NCI-H2107 treated with DMSO at 0.1 percent for 48 hours (cell line): ENCODE results near the gene AQP10.
A peak's percentile ranks its signal among the peaks of the same experiment; 100 is the strongest.
"Not testable (repeated sequence)": the region's sequence is repeated elsewhere in the genome, so short reads cannot be mapped to it uniquely, and the experiment has no call there.

Experiments used
- DNase-seq: peaks from one replicate; lab custom pipeline; 2025; ENCODE audit not compliant: unreplicated experiment; lab: John Stamatoyannopoulos, UW

The AQP10 gene

DNA sequence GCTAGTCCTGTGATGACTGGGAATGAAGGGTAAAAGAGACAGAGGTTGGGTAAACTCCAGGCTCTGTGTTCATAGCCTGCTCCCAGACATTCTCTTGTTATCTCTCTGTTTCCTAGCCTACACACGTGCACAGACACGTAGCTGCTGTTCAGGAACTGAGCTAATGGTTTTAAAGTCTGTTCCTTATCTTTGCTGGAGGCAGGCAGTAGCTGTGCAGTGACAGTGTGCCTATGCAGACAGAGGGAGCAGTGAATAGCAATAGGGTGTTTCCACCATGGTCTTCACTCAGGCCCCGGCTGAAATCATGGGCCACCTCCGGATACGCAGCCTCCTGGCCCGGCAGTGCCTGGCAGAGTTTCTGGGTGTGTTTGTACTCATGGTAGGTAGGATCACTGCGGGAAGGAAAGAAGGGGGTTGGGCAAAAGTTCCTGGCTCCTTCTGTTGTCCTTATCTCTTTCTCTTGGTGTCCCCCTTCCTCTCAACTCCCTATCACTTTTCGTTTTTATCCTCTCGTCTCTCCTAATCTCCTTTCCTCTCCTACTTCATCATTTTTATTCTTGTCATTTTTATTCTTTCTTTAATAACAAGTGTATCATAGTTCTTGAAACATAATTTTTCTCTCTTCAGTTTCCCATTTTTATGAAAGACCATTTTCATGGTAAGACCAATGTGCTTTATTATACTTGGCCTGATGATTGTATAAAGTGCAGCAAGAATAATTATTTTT, at the start of gene AQP10:
TSS of gene AQP10 (plus strand) at position 212 of the 727 bp plus-strand sequence. CDS start at position 275, 63 bp downstream.
- no peak for DNase-seq

GRCh38 chr1:154272217-154272998, 48.5 kb upstream of the AQP10 start, which contains the start of gene HAX1:
Gene HAX1 (plus strand): TSS chr1:154272629. CDS start chr1:154272724, 95 bp downstream.
- peak; percentile 96 for DNase-seq

- DNase-seq: no peak
Observed at GRCh38 chr1:154272999-154273563, 47.8 kb upstream of the AQP10 start.

- DNase-seq: no peak
Observed at GRCh38 chr1:154276797-154277196, 44.1 kb upstream of the AQP10 start.

- DNase-seq: not testable (repeated sequence)
Observed at GRCh38 chr1:154287591-154287990, 33.3 kb upstream of the AQP10 start.

- no peak for DNase-seq
Observed at GRCh38 chr1:154288661-154289060, 32.2 kb upstream of the AQP10 start.

- DNase-seq: no peak
Observed at GRCh38 chr1:154290921-154291320, 30.0 kb upstream of the AQP10 start.

DNA sequence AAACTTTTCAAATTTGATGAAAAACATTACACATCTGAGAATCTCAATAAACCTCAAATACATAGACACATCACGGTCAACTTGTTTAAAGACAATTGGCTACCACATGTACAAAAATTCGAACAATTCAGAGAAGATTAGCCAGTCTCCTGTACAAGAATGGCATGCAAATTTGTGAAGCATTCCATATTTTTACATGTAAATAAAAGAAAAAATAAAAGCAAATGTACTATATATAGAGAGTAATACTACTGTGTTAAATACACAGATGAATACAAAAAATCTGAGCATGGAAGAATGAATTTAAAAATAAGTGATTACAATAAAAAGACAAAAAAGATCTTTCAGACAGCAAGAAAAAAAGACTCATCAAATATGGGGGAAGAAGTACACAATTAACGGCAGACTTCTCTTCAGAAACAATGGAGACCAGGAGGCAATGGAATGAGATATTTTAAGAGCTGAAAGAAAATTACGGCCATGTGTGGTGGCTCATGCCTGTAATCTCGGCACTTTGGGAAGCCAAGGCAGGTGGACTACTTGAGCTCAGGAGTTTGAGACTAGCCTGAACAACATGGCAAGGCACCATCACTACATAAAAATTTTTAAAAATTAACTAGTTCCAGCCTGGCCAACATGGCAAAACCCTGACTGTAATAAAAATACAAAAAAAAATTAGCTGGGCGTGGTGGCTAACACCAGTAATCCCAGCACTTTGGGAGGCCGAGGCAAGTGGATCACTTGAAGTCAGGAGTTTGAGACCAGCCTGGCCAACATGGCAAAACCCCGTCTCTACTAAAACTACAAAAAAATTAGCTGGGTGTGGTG, 25.3 kb upstream of the AQP10 start:
- DNase-seq: no peak

- no peak for DNase-seq
Observed at GRCh38 chr1:154301582-154301981, 19.3 kb upstream of the AQP10 start.

DNA sequence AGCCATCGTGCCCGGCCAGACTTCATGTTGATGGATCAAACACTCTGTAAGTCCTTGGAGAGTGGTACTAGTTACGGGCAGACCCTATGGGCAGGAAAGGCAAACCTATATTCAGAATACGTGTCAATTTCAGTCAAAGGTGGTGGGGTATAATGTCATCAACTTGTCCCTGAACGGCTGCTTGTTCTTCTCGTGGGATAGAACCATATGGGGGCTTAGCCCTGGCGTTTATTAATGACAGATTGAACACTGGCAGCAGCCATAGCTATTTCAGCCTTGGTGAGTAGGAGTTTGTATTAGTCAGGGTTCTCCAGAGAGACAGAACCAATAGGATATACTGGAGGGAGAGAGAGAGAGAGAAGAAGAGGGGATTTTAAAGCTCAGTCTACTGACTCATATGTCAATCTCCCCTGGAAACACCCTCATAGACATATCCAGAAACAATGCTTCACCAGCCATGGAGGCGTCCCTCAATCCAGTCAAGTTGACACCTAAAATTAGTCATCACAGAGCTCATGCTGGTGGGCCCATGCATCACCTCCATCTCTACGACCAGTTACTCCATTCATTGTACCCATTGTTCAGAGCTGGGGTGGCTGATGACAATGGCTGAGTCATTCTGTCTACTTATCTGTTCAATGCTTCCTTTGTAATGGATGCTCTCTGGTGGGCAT, 16.1 kb upstream of the AQP10 start:
- DNase-seq: no peak

- DNase-seq: no peak
Observed at GRCh38 chr1:154306151-154306550, 14.7 kb upstream of the AQP10 start.

GRCh38 chr1:154307670-154308270, 13.1 kb upstream of the AQP10 start:
- DNase-seq: not testable (repeated sequence)

- DNase-seq: not testable (repeated sequence)
Observed at GRCh38 chr1:154309136-154309535, 11.8 kb upstream of the AQP10 start.

DNA sequence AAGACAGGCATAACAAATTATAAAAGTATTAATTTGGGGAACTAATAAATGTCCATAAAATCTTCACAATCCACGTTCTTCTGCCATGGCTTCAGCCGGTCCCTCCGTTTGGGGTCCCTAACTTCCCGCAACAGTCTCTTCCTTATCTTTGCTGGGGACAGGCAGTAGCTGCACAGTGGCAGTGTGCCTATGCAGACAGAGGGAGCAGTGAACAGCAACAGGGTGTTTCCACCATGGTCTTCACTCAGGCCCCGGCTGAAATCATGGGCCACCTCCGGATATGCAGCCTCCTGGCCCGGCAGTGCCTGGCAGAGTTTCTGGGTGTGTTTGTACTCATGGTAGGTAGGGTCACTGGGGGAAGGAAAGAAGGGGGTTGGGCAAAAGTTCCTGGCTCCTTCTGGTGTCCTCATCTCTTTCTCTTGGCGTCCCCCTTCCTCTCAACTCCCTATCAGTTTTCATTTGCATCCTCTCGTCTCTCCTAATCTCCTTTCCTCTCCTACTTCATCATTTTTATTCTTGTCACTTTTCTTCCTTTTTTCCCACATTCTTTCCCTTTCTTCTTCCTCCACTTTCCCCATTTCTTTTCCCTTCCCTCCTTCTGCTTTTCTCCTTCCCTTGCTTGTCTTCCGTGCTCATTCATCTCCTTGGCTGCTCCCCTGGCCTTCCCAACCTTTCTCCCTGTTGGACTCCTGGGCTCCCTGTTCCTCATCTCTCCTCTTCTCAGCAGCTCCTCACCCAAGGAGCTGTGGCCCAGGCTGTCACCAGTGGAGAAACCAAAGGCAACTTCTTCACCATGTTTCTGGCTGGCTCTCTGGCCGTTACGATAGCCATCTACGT, 8.4 kb upstream of the AQP10 start:
- not testable (repeated sequence) for DNase-seq

- DNase-seq: no peak
Observed at GRCh38 chr1:154313066-154313356, 7.9 kb upstream of the AQP10 start.

GRCh38 chr1:154314226-154314625, 6.7 kb upstream of the AQP10 start:
- DNase-seq: not testable (repeated sequence)

- no peak for DNase-seq
Observed at GRCh38 chr1:154316704-154317103, 4.2 kb upstream of the AQP10 start.

DNA sequence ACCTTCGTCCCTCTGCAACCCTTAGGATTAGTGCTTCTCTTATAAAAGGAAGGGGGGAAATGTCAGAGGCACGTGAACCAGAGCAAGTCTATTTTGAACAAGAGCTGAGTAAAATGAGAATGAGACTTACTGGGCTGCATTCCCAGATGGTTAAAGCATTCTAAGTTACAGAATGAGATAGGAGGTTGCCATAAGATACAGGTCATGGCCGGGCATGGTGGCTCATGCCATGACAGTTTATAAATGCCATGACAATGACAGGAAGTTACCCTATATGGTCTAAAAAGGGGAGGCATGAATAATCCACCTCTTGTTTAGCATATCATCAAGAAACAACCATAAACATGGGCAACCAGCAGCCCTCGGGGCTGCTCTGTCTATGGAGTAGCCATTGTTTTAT, 2.5 kb upstream of the AQP10 start:
- DNase-seq: no peak

GRCh38 chr1:154321609-154321934, 679 bp downstream of the AQP10 start:
- DNase-seq: not testable (repeated sequence)
